Sciatic nerve (tissue), 2 donors: Measurements from ENCODE around the gene GRM5. TPM values are rescaled to one million over a fixed set of nuclear protein-coding genes. Genes with fewer than 3 reads are reported as not detected.
"Not testable (repeated sequence)": the region's sequence is repeated elsewhere in the genome, so short reads cannot be mapped to it uniquely, and the experiment has no call there.

Experiments used
- ATAC-seq: fragments of 200-7000 bp; cut with Tn5 transposase; one replicate; pipeline ENCODE4 v1.9.1; 2020; ENCODE audit warnings: mild to moderate bottlenecking, moderate library complexity
- DNase-seq: peaks from one replicate; pipeline ENCODE4 v3.0.0-alpha.2; 2020; ENCODE audit warnings: low spot score
- intact Hi-C: fragments of 100-400 bp; cut with DNase I; formaldehyde crosslinking; loops from one replicate; pipeline ENCODE4 v1.14.2; 2022
- total RNA-seq: library from RNA; stranded (reverse); fragmentation: NEBNext Ultra II Directional; extraction: Animal tissue kit (Norgen Biotek cat#: 25700); gene quantifications from one replicate; pipeline ENCODE4 v1.2.1, GENCODE V29; 2021
- donor health status: DM: no; HTN: no; CAD: no.
- donor health status: DM: no; HTN: no; CAD: no.

The GRM5 gene
- total RNA-seq, 1 donor from 2014 or later, result 0.13 TPM

DNA sequence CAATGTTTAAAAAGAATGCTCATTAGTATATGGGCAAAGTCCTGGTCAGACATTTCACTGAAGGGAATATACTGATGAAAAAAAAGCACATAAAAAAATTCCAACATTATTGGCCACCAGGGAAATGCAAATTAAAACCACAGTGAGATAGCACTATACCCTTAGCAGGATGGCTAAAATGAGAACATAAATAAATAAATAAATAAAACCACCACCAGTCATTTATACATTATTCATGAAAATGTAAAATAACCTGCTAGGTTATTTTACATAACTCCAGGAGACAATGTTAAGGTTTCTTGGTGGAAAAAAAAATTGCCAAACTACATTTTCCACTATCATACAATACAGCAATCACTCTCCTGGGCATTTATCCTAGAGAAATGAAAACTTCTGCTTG is 64.9 kb downstream of the GRM5 start:
- ATAC-seq, DNase-seq, intact Hi-C loops: not testable (repeated sequence)

DNA sequence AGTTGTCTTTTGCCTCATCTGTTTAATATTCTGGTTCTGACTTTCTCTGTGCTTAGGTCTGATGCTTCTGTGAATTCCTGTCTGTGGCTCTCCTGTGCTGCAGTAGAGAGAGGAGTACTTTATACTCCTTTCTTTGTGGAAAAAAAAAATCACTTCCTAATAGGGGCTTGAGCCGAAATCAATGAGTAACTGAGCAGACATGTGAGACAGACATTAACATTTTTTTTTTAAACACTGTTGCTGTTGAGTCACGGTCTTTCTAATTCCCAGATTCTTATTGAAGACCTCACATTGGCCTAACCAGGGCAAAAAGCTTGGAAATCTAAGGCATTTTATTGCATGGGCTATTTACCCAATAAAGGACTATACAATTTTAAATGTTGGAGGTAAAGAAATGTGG is 86.1 kb downstream of the GRM5 start:
- ATAC-seq (no peak), DNase-seq (no peak)
- intact Hi-C loops, result no loop called here

DNA sequence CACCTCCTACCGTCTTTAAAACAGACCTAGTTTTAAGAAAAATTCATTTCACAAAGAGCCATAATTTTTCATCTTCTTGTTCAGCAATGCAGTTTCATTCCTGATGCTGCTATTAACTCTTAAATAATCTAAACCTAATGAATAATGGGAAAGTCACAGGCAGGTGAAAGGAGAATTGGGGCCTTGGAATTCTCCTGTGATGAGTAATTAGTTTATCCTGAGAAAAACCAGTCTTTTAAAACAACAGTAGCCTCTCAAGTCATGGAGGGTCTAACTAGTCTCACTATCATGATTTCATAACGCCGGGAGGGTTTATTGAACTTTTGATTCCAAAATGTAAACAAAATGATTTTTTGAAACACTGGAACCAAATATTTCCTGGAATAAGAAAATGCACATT is 86.8 kb downstream of the GRM5 start:
- ATAC-seq, DNase-seq, intact Hi-C loops: not testable (repeated sequence)

DNA sequence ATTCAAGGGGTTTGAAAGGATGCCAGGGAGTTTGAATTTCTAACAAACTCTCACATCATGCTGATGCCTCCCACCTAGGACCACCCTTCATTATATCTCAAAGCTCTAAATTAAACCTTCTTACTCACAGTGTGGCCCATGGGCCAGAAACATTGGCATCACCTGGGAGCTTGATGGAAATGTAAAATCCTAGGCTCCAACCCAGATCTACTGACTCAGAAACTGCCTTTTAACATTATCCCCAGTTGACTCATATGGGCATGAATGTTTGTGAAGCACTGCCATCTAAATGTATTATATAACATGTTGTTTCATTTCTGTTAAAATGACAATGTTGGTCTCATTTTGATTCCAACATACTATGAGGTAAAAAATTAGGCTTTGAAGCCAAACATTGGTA is 90.3 kb downstream of the GRM5 start:
- ATAC-seq, intact Hi-C loops: not testable (repeated sequence)

DNA sequence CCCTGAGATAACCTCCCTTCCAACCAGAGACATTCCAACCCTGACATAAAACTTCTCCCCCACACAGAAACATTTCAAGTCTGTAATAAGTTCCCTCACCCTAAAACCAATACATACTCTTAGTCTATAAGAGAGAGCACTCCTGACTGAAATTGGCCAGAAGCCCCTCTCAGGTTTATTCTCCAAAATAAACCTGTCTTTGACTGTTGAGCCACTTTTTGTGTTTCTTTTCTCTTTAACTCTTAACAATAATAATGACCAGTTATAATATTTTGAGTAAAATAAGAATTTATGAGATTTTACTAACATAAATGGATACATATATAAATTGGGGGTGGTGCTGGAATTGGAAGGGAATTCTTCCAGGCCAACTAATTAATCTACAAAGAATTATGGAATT is 93.6 kb downstream of the GRM5 start:
- ATAC-seq, result no peak
- DNase-seq, result no peak
- intact Hi-C loops, result no loop called here

More for the DNA sequence above, 90.3 kb downstream of the GRM5 start:
- DNase-seq, result not testable (repeated sequence)

DNA sequence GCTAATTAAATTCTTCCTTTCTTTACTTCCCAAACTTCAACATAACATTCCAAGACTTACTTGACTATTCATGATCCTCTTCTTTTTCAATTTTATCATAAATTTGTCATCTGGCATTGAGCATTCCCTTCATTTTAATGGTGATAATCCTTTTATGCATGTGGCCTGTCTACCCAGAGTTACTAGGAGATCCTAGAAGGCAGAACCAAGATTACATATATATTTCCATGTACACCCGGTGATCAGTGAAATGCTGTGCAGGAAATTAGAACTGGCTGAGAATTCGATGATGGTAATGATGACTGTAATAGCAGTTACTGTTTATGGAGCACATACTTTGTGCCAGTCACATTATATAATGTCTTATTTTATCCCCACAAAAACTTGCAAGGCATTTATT is 104.2 kb downstream of the GRM5 start:
- ATAC-seq, DNase-seq, intact Hi-C loops: not testable (repeated sequence)

DNA sequence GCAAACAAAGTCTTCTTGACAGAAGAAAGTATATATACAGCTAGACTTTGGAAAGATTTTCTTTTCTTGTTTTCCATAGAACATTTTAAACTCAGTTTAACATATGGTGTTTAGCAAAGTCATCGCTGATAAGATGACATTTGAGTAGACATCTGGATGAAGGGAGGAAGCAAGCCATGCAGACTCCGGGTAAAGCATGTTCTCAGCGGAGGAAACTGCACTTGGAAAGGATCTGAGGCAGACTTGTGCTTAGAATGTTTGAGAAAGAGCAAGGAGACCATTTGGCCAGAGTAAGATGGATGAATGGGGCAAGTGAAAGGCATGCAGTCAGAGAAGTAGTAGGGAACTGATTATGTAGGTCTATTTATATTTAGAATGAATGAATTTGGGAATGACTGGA is 105.9 kb downstream of the GRM5 start:
- ATAC-seq, intact Hi-C loops, DNase-seq: not testable (repeated sequence)

DNA sequence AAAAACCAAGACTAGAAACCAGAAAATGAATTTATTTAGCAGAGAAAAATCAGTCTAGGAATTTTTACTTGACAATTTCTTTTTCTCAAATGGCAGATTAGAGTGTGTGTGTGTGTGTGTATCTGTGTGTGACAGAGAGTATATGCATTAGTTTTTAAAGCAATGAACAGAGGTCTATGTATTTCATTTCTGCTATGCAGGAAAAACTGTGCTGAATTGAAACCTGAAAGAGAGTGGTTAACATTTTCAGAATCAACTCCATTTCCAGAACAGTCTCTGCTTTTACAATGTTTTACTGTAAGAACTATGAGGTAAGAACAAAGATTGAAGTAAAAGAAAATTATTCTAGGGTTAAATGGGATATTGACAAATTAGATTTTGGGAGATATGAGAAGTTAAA is 114.8 kb downstream of the GRM5 start:
- ATAC-seq (no peak), DNase-seq (no peak)
- intact Hi-C loops, result no loop called here

DNA sequence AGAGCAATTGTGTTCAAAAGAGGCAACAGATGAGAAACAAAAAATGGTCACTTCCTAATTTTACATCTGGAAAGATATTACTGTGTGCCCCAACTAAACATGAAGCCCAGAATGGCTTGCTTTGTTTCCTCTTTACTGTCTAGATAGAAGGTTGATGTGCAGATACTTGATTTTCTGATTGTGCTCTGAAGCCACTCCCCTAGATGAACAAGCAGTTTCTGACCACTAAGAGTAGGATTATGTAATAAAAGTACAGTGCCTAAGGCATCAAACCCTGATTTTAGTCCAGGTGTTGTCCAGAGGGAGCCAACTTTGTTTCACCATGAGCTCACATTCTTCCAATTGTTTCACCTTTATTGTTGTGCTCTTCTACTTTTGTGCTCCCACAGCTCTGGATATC is 116.9 kb downstream of the GRM5 start:
- ATAC-seq, intact Hi-C loops, DNase-seq: not testable (repeated sequence)

DNA sequence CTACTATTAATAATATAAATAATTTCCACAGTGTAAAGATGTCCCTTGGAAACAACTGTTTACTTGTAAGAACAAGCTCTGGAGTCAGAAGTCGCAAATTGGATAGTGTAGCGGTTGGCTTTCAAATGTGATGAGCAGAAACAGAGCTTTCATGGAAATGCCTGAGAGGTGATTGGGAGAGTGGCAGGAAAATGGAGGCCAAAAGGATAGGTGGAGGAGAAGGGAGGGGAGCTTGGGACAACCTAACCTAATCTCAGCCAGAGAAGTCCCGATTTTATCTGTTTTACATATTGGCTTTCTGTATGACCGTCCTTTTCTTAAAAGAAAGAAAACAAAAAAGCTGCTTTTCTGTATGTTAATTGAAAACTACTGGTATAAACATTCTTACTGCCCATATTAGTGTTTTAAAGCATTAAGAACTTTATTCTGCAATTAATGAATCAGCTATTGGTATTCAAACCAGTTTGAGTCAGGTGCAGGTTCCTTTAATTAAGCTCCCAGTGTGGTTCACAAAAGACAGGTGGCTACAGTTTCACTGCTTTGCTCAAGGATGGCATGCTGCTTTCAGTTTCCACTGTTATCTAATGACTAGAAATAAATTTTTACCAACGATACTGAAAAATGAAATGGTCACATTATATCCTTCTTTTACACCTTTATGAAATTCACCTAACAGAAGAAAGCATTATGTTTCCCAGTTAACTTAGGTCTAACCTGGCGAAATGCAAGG is 117.8 kb downstream of the GRM5 start:
- DNase-seq, ATAC-seq, intact Hi-C loops: not testable (repeated sequence)

DNA sequence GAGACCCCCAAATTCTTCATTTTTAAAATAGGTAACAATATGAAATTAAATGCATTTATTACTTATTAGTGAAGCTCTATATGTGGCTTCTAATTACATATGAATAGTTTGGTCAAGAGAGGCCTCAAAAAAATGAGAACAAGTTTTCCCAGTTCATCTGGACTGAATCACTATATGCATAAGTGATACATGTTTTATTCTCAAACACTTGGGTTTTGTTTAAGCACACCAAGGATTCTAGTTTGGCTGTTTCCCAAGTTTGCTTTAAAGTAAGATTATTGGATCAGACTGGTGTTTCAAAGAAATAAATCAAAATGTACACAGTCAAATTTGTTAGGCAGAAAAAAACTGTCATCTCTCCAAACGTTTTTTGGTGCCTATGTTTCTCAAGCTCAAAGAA is 136.1 kb downstream of the GRM5 start:
- ATAC-seq, DNase-seq, intact Hi-C loops: not testable (repeated sequence)

DNA sequence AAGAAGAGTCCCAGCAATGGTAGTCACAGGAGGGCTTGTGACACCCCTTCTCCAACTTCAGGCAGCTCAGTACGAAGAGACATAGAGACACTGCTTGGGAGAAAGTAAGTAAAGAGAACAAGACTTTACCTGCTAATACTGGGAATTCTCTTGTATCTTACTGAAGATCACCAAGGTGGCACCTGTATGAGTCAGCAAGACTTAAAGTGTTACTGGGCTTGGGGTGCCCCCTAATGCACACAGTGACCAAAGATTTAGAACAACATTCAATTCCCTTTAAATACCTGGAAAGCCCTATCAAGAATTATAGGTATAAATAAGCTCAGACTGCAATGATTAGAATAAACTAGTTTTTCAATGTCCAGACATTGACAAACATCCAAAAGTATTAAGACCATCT is 148.7 kb downstream of the GRM5 start:
- intact Hi-C loops, DNase-seq, ATAC-seq: not testable (repeated sequence)

DNA sequence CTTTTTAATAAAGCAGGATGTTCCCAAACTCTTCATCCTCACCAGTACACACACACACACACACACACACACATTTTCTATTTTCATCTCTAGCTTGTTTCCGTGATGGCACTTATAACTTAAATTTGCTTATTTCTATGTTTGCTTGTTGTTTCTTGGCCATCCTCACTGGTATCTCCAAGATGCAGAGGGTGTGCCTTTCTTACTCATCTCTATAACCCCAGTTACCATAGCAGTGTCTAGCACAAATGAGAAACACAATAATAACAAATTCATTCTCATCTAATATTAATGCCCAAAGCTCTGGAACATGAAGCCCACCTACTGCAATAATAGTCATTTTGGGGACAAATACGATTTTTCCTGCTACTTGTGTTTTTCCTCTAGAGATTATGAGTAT is 156.3 kb downstream of the GRM5 start:
- intact Hi-C loops, result no loop called here
- ATAC-seq (no peak), DNase-seq (no peak)

DNA sequence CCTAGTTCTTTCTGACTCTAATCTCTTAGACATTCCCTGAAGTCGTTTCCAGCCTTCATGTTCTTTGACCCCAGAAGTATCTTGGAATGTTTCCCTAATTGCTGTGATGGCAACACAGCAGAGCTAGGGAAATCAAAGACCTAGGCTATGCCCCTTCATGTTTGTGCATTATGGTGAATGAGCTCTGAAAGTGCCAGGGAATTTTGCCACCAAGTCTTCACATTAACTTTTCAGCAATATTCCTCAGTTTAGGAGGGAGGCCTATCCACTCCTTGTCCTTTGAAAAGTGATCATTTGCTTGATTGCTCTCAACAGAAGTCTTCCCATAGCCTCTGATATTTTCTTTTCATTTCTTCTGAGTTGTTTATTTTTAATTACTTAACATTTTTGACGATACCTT is 164.3 kb downstream of the GRM5 start:
- intact Hi-C loops, ATAC-seq, DNase-seq: not testable (repeated sequence)

DNA sequence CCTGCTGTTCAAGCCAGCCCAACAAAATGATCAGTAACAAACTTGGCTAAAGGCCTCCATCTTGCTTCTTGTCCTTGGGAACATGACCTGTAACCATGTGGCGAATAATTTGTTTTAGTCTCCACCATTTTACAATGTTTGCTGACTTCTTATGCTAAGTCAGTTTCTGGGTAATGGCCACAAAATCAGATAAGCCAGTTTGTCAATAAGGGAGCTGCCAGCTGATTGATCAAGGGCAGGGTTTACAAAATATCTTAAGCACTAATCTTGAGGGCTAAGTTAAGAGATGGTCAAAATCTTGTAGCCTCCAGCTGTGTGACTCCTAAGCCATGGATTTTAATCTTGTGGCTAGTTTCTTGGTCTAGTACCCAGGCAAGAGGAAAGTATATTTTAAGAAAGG is 176.9 kb downstream of the GRM5 start:
- DNase-seq, intact Hi-C loops, ATAC-seq: not testable (repeated sequence)

DNA sequence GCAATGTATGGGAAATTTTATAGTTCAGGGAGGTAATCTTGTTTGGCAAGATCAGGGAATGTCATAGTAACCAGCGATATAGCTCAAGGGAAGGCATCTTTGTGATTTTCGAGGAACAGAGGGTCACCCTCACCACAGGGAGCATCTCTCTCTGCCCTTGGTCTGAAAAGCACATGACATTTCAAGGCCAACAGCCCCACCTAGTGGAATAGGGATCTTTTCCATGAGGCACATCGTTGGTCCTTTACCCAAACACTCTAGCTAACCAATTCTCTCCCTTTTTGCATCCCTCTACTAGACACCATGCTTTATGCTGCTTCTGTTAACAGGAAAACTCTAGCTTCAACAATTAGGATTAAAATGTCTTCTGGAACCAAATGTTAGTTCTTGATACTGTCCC is 179.0 kb downstream of the GRM5 start:
- intact Hi-C loops, result no loop called here
- no peak for ATAC-seq

DNA sequence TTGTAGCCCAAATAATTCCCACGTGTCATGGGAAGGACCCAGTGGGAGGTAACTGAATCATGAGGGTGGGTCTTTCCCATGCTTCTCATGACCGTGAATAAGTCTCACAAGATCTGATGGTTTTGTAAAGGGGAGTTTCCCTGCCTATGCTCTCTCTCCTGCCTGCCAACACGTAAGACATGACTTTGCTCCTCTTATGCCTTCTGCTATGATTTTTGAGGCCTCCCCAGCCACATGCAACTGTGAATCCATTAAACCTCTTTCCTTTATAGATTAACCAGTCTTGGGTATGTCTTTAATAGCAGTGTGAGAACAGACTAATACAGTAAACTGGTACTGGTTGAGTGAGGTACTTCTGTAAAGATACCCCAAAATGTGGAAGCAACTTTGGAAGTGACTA is 183.0 kb downstream of the GRM5 start:
- intact Hi-C loops, ATAC-seq: not testable (repeated sequence)

More for the DNA sequence above, 179.0 kb downstream of the GRM5 start:
- no peak for DNase-seq

DNA sequence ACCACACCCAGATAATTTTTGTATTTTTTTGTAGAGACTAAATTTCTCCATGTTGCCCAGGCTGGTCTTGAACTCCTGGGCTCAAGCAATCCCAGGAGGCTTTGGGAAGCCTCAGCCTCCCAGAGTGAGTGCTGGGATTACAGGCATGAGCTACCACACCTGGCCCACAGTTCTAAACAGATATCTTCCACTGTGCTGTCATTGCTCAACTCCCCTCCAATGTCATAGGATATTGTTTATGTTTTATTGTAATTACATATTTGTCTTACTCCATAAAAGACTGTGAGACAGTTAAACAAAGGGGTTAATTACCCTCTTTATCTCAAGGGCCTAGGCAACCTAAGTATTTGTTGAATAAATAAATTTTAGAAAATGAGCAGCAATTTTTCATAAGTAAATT is 204.2 kb downstream of the GRM5 start:
- intact Hi-C loops, result no loop called here
- no peak for ATAC-seq

More for the DNA sequence above, 183.0 kb downstream of the GRM5 start:
- DNase-seq, result not testable (repeated sequence)

DNA sequence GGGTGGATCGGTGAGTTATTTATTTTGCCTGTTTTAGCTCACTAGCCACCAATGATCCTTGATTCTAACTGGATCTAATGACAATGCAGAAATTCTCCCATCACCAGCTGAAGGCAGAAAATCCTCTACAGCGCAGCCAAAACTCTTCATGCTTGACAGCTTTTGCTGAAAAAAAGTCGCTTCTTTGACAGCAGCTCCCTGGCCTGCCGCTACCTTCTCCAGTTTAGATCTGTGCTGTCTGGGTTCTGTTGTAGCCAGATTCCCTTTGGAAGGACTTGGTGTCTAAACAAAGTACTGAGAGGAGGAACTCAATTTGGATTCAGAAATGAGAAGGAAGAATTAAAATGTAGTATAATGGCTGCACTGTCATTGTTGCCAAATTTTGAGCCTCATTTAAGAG is 205.4 kb downstream of the GRM5 start:
- ATAC-seq, DNase-seq, intact Hi-C loops: not testable (repeated sequence)

More for the DNA sequence above, 204.2 kb downstream of the GRM5 start:
- no peak for DNase-seq

DNA sequence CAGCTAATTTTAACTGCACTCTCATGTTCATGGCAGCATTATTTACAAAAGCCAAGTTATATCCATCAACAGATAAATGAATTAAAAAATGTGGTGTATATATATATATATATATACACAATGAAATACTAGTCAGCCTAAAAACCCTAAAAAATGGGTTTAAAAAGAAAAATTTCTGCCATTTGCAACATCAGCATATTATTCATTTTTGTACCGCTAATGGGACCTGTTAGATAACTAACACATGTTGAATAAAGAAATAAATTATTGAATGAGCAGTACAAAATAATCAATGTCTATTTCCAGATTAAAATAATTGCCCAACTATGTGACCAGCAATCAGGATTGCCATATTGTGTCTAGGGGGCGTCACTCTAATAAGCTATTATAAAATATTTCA is 211.8 kb downstream of the GRM5 start:
- ATAC-seq, DNase-seq, intact Hi-C loops: not testable (repeated sequence)

DNA sequence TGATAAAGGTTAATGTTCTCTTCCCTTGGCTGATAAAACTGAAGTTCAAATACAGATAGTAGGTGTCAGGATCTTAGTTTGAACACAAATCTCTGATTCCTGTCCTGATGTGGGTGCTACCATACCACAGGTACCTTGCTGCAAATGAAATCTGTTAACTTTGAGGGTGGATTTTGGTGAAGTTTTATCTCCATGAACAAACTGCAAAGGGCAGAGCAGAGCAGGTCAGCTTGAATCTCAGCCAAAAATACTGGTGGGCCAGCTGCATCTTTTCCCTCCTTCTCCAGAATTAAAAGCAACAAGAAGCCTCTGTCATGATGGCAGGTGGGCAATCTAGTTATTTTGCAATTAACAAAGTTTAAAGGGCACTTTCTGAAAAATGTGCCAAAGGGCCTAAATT is 214.2 kb downstream of the GRM5 start:
- intact Hi-C loops, ATAC-seq, DNase-seq: not testable (repeated sequence)
